NCI-H748 (cell line): ENCODE data around the gene PNLIP.

ENCODE experiments used
- DNase-seq: peaks from one replicate; lab custom pipeline; 2025; ENCODE audit not compliant: unreplicated experiment; lab: John Stamatoyannopoulos, UW

Gene PNLIP

GRCh38 chr10:116545756-116546155 is at the start of gene PNLIP:
TSS of gene PNLIP (plus strand) at chr10:116545931. CDS start at chr10:116546093, 162 bp downstream.
- DNase-seq, result no peak

GRCh38 chr10:116504786-116505185 is 40.9 kb upstream of the PNLIP start:
- DNase-seq, result no peak

GRCh38 chr10:116510565-116510964 is 35.2 kb upstream of the PNLIP start:
- no peak for DNase-seq

- DNase-seq, result no peak
Observed at GRCh38 chr10:116511365-116511764, 34.4 kb upstream of the PNLIP start.

GRCh38 chr10:116521424-116522290 is 24.1 kb upstream of the PNLIP start:
- peak; percentile 11 for DNase-seq

- no peak for DNase-seq
Observed at GRCh38 chr10:116522803-116523381, 22.8 kb upstream of the PNLIP start.

- DNase-seq, result no peak
Observed at GRCh38 chr10:116524736-116525135, 21.0 kb upstream of the PNLIP start.

- no peak for DNase-seq
Observed at GRCh38 chr10:116526219-116526618, 19.5 kb upstream of the PNLIP start.

- DNase-seq, result no peak
Observed at GRCh38 chr10:116536810-116537209, 8.9 kb upstream of the PNLIP start.

- DNase-seq, result no peak
Observed at GRCh38 chr10:116538456-116538855, 7.3 kb upstream of the PNLIP start.

- no peak for DNase-seq
Observed at GRCh38 chr10:116538992-116539391, 6.7 kb upstream of the PNLIP start.

- no peak for DNase-seq
Observed at GRCh38 chr10:116540814-116541213, 4.9 kb upstream of the PNLIP start.

- no peak for DNase-seq
Observed at GRCh38 chr10:116542007-116542677, 3.6 kb upstream of the PNLIP start.

- DNase-seq, result no peak
Observed at GRCh38 chr10:116545122-116545521, 609 bp upstream of the PNLIP start.

GRCh38 chr10:116548301-116548700 is 2.6 kb downstream of the PNLIP start:
- peak; percentile 14 for DNase-seq

GRCh38 chr10:116553378-116553980 is 7.7 kb downstream of the PNLIP start:
- no peak for DNase-seq

GRCh38 chr10:116554628-116555027 is 8.9 kb downstream of the PNLIP start:
- no peak for DNase-seq

GRCh38 chr10:116555880-116556279 is 10.1 kb downstream of the PNLIP start:
- no peak for DNase-seq

GRCh38 chr10:116557305-116557880 is 11.7 kb downstream of the PNLIP start:
- DNase-seq, result no peak

- DNase-seq, result no peak
Observed at GRCh38 chr10:116565534-116565933, 19.8 kb downstream of the PNLIP start.

GRCh38 chr10:116566932-116567331 is 21.2 kb downstream of the PNLIP start:
- DNase-seq, result no peak
